Ascending aorta (tissue), 2 donors: ENCODE data around the gene POLR1C. TPM values are rescaled to one million over a fixed set of nuclear protein-coding genes. Genes with fewer than 3 reads are reported as not detected.

Source experiments
- DNase-seq, 2 donors: peaks; one replicate each; pipeline ENCODE4 v3.0.0-alpha.2; 2019; ENCODE audit warnings: low spot score in 2 of 2
- H3K27ac ChIP-seq, 2 donors: fragments of 200-600 bp; sonication (generic); one replicate each; pipeline ENCODE4 v1.5.1; 2016 to 2017; ENCODE audit warnings: mild to moderate bottlenecking in 1 of 2
- H3K27me3 ChIP-seq: fragments of 200-600 bp; sonication (generic); one replicate; pipeline ENCODE4 v1.5.1; 2017
- H3K36me3 ChIP-seq, 2 donors: fragments of 200-600 bp; sonication (generic); one replicate each; pipeline ENCODE4 v1.5.1; 2016
- H3K4me1 ChIP-seq, 2 donors: fragments of 200-600 bp; sonication (generic); one replicate each; pipeline ENCODE4 v1.5.1; 2016 to 2017; ENCODE audit warnings: mild to moderate bottlenecking in 1 of 2
- H3K4me3 ChIP-seq, 2 donors: fragments of 200-600 bp; sonication (generic); one replicate each; pipeline ENCODE4 v1.5.1; 2016 to 2017; ENCODE audit warnings: mild to moderate bottlenecking in 1 of 2
- H3K9me3 ChIP-seq, 2 donors: fragments of 200-600 bp; sonication (generic); one replicate each; pipeline ENCODE4 v1.5.1; 2016
- CTCF ChIP-seq, 3 experiments: fragments of 200-600 bp in 2 of 3; fragments of 450-650 bp in 1 of 3; sonication (generic) in 2 of 3; IDR thresholded peaks; one replicate each; pipeline ENCODE4 v1.5.1; 2016 to 2019; ENCODE audit warnings: antibody characterized with exemption in 3 of 3, mild to moderate bottlenecking in 1 of 3, moderate library complexity in 1 of 3
- intact Hi-C: fragments of 100-400 bp; cut with DNase I; formaldehyde crosslinking; loops from one replicate; pipeline ENCODE4 v1.15.1; 2023
- total RNA-seq: library from RNA; depleted of rRNA; stranded (reverse); fragments of >200 nt; gene quantifications from one replicate; pipeline ENCODE4 v1.1.0, GENCODE V29; 2016

The POLR1C gene
- total RNA-seq, 1 donor from 2014 or later = 51.5 TPM

GRCh38 chr6:43477235-43478007 lies 39.5 kb upstream of the POLR1C start, which contains the start of gene TJAP1:
Gene TJAP1, plus strand, starts transcription at chr6:43477570. Its CDS starts 21,432 bp downstream, at chr6:43499002.
- intact Hi-C loops = loop anchor here (1.0 to 2.0 kb wide), 2 partner anchors 39 to 50 kb away; partner anchors contain the start of genes ABCC10, POLR1C and YIPF3
- Histone ChIP-seq H3K9me3 (no peaks in the 10 kb centered on the region), H3K27me3 (no peaks in the 10 kb centered on the region), H3K36me3 (no peaks in the 10 kb centered on the region), H3K27ac (peak within 1 kb of the TSS; percentile 37 to 76), H3K4me1 (peaks cover 10 to 11% of the 10 kb centered on the region in 2 donors), H3K4me3 (peak within 1 kb of the TSS; percentile 65 to 99)
- no peak for TF ChIP-seq CTCF (IDR thresholded peaks at IDR 0.05)
- DNase-seq = peak; percentile 70 to 95

GRCh38 chr6:43478008-43478372 lies 38.9 kb upstream of the POLR1C start:
- peak overlapping the region; percentile 65 to 99 for H3K4me3 ChIP-seq
- intact Hi-C loops = no loop called here
- H3K27ac ChIP-seq = peak overlapping the region; percentile 37 to 76
- no peaks in the 10 kb centered on the region for H3K36me3 ChIP-seq
- no peaks in the 10 kb centered on the region for H3K9me3 ChIP-seq
- H3K4me1 ChIP-seq = peaks cover 10 to 11% of the 10 kb centered on the region in 2 donors
- DNase-seq = no peak
- no peak for TF ChIP-seq CTCF (IDR thresholded peaks at IDR 0.05)
- no peaks in the 10 kb centered on the region for H3K27me3 ChIP-seq

- peaks cover 10 to 11% of the 10 kb centered on the region in 2 donors for H3K4me1 ChIP-seq
- no peaks in the 10 kb centered on the region for H3K27me3 ChIP-seq
- no peak overlapping the region for H3K4me3 ChIP-seq
- H3K36me3 ChIP-seq = peaks cover 0 to 3% of the 10 kb centered on the region in 2 donors
- TF ChIP-seq CTCF (IDR thresholded peaks at IDR 0.05) = no peak
- H3K9me3 ChIP-seq = no peaks in the 10 kb centered on the region
- no peak for DNase-seq
- H3K27ac ChIP-seq = no peak overlapping the region
- intact Hi-C loops = no loop called here
These were observed 35.8 kb upstream of the POLR1C start for GRCh38 chr6:43481075-43481474.

GRCh38 chr6:43481591-43482236 lies 35.2 kb upstream of the POLR1C start:
- intact Hi-C loops = no loop called here
- Histone ChIP-seq H3K36me3 (peaks cover 0 to 3% of the 10 kb centered on the region in 2 donors), H3K9me3 (no peaks in the 10 kb centered on the region), H3K27me3 (no peaks in the 10 kb centered on the region), H3K27ac (no peak overlapping the region), H3K4me3 (no peak overlapping the region), H3K4me1 (peaks cover 10 to 11% of the 10 kb centered on the region in 2 donors)
- DNase-seq = no peak
- TF ChIP-seq CTCF (IDR thresholded peaks at IDR 0.05) = no peak

- Histone ChIP-seq H3K27ac (no peak overlapping the region), H3K9me3 (no peaks in the 10 kb centered on the region), H3K4me1 (peaks cover 0 to 11% of the 10 kb centered on the region in 2 donors), H3K4me3 (no peak overlapping the region), H3K27me3 (no peaks in the 10 kb centered on the region), H3K36me3 (peaks cover 0 to 3% of the 10 kb centered on the region in 2 donors)
- no peak for DNase-seq
- TF ChIP-seq CTCF (IDR thresholded peaks at IDR 0.05) = no peak
- intact Hi-C loops = no loop called here
These were observed 28.1 kb upstream of the POLR1C start for GRCh38 chr6:43488667-43489276.
